Muscle of leg (tissue), 16 donors: ENCODE data around the gene TOR1AIP2. TPM values are rescaled to one million over a fixed set of nuclear protein-coding genes. Genes with fewer than 3 reads are reported as not detected.
A peak's percentile ranks its signal among the peaks of the same experiment; 100 is the strongest.

ENCODE experiments used
- DNase-seq: peaks from one replicate; pipeline ENCODE4 v3.0.0; 2013
- H3K27ac ChIP-seq: one replicate; pipeline ENCODE4 v1.5.1; 2013; ENCODE audit warnings: mild to moderate bottlenecking, low read length, control low read depth
- H3K27me3 ChIP-seq: one replicate; pipeline ENCODE4 v1.6.1; 2013; ENCODE audit warnings: low read length; ENCODE audit not compliant: control insufficient read depth, insufficient read depth
- H3K36me3 ChIP-seq: one replicate; pipeline ENCODE4 v1.6.1; 2013; ENCODE audit warnings: low read length; ENCODE audit not compliant: control insufficient read depth, insufficient read depth
- H3K4me1 ChIP-seq: one replicate; pipeline ENCODE4 v1.6.1; 2013; ENCODE audit warnings: low read length; ENCODE audit not compliant: control insufficient read depth, insufficient read depth
- H3K4me3 ChIP-seq: one replicate; pipeline ENCODE4 v1.5.1; 2013; ENCODE audit warnings: low read length, control low read depth
- H3K9me3 ChIP-seq: replicated peaks from 2 replicates; pipeline ENCODE4 v1.6.1; 2013; ENCODE audit warnings: low read depth, low read length; ENCODE audit not compliant: control insufficient read depth
- WGBS: methylation state at CpG from one replicate; pipeline ENCODE4 v1.1.5; 2013; ENCODE audit warnings: missing lambda C conversion rate; ENCODE audit not compliant: insufficient coverage; 5-methylcytosine and 5-hydroxymethylcytosine counted together
- long read RNA-seq, 11 donors: transcript quantifications; one replicate each; lab custom pipeline, GENCODE V29; 2026
- polyA plus RNA-seq, 8 donors: library from polyadenylated mRNA; unstranded; fragments of 120-200 nt; gene quantifications; one replicate each; pipeline versions ENCODE4 v1.2.1 to v1.2.3, GENCODE V29; 2013; ENCODE audit warnings: inconsistent platforms in 1 of 8, low replicate concordance in 1 of 8; ENCODE audit not compliant: insufficient read length in 8 of 8, insufficient read depth in 1 of 8
- total RNA-seq: library from RNA; stranded (reverse); fragments of 120-200 nt; gene quantifications from one replicate; pipeline ENCODE4 v1.2.4, GENCODE V29; 2013

TOR1AIP2 gene
- total RNA-seq (50.8 TPM), polyA plus RNA-seq (10 to 100 TPM; 22.8 to 35.0 (median 27.9) TPM)
- long read RNA-seq, donor 1, full-length matches to known transcripts: 4 of 4 reads
- long read RNA-seq, donor 1, partial matches to known transcripts: 0 of 4 reads
- long read RNA-seq, donor 1, other reads (novel, unspliced or antisense): 0 of 4 reads
- long read RNA-seq, donor 2: 0 reads
- long read RNA-seq, donor 3, full-length matches to known transcripts: 6 of 6 reads
- long read RNA-seq, donor 3, partial matches to known transcripts: 0 of 6 reads
- long read RNA-seq, donor 3, other reads (novel, unspliced or antisense): 0 of 6 reads
- long read RNA-seq, donor 4: 0 reads
- long read RNA-seq, donor 5, full-length matches to known transcripts: 15 of 15 reads
- long read RNA-seq, donor 5, partial matches to known transcripts: 0 of 15 reads
- long read RNA-seq, donor 5, other reads (novel, unspliced or antisense): 0 of 15 reads
- long read RNA-seq, donor 6, full-length matches to known transcripts: 6 of 6 reads
- long read RNA-seq, donor 6, partial matches to known transcripts: 0 of 6 reads
- long read RNA-seq, donor 6, other reads (novel, unspliced or antisense): 0 of 6 reads
- long read RNA-seq, donor 7, full-length matches to known transcripts: 7 of 7 reads
- long read RNA-seq, donor 7, partial matches to known transcripts: 0 of 7 reads
- long read RNA-seq, donor 7, other reads (novel, unspliced or antisense): 0 of 7 reads
- long read RNA-seq, donor 8, full-length matches to known transcripts: 4 of 4 reads
- long read RNA-seq, donor 8, partial matches to known transcripts: 0 of 4 reads
- long read RNA-seq, donor 8, other reads (novel, unspliced or antisense): 0 of 4 reads
- long read RNA-seq, donor 9, full-length matches to known transcripts: 7 of 7 reads
- long read RNA-seq, donor 9, partial matches to known transcripts: 0 of 7 reads
- long read RNA-seq, donor 9, other reads (novel, unspliced or antisense): 0 of 7 reads
- long read RNA-seq, donor 10, full-length matches to known transcripts: 8 of 8 reads
- long read RNA-seq, donor 10, partial matches to known transcripts: 0 of 8 reads
- long read RNA-seq, donor 10, other reads (novel, unspliced or antisense): 0 of 8 reads
- long read RNA-seq, donor 11, full-length matches to known transcripts: 2 of 2 reads
- long read RNA-seq, donor 11, partial matches to known transcripts: 0 of 2 reads
- long read RNA-seq, donor 11, other reads (novel, unspliced or antisense): 0 of 2 reads

DNA sequence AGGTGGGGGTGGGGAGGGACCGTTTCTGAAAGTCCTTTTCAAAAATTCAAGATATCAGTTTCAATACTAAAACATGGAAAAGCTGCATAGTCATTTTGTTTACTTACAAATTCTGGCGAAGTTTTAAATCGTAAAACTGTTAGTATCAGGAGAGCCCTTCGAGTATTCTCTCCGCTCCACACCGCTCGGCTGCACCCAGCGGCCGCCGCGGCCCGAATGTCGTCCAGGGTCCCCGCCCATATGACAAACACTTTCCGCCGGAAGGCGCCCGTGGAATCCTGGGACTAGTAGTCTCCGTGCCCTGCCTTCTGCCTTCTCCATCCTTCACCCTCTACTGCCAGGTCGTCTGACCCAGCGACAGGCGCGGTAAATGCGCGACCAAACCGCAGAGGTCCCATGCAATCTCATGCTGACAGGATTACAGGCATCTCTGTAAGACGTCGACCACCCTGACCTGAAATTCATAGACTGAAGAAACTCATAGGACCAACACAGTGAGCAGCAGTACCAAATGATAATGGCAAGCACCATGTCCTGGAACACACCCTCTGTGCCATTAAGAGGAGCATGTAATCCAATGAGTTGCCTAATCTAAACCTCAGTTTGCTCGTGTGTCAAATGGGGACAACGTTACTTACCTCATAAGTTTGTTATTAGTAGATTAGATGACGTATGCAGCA, at the start of gene TOR1AIP2:
TSS of gene TOR1AIP2 (minus strand) at position 218 of the 680 bp plus-strand sequence. CDS start 25,138 bp downstream, outside the sequence.
- H3K4me3 ChIP-seq: peak within 1 kb of the TSS; percentile 79
- 0% methylated on average over 26 of the region's 31 CpGs for WGBS
- H3K27me3 ChIP-seq: no peaks in the 10 kb centered on the region
- H3K9me3 ChIP-seq: no peaks in the 10 kb centered on the region
- peaks cover 11% of the 10 kb centered on the region for H3K36me3 ChIP-seq
- H3K27ac ChIP-seq: peak within 1 kb of the TSS; percentile 80
- H3K4me1 ChIP-seq: peaks cover 3% of the 10 kb centered on the region
- peak; percentile 95 for DNase-seq

GRCh38 chr1:179926850-179927205, 49.2 kb upstream of the TOR1AIP2 start:
- DNase-seq: no peak
- H3K27ac ChIP-seq: no peak overlapping the region
- H3K9me3 ChIP-seq: no peaks in the 10 kb centered on the region
- no CpG with 5 or more reads among the region's 3 CpGs for WGBS
- no peak overlapping the region for H3K4me3 ChIP-seq
- H3K27me3 ChIP-seq: no peaks in the 10 kb centered on the region
- H3K36me3 ChIP-seq: no peaks in the 10 kb centered on the region
- no peaks in the 10 kb centered on the region for H3K4me1 ChIP-seq

DNA sequence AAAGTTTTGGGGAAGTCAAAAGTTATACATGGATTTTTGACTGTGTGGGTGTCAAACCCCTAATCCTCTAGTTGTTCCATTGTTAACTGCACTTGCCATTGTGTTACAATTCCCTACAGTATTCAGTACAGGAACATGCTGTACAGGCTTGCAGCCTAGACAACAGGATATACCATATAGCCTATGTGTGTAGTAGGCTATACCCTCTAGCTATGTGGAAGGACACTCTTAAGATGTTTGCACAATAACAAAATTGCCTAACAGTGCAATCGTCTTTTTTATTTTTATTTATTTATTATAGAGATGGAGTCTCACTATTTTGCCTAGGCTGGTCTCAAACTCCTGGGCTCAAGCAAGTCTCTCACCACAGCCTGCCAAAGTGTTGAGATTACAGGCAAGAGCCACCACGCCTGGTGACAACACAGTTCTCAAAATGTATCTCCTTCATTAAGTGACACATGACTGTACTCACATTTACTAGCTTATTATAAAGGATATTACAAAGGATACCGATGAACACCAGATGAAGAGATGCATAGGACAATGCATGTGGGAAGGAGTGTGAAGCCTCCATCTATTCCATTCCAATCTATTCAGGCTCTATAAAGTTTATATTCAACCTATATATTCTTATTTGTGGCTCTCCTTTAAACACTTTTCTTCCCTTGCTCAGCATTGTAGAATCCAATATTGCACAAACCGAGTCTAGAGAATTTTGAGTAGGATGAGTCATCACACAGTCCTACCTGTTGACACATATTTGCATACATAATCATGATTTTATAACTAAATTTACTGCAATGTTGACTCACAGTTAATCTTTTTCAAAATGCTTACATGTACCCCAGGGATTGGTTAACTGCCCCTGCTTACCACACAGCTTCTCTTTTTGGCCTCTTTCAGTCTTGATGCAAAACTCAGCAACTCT, 48.6 kb upstream of the TOR1AIP2 start:
- no peak overlapping the region for H3K27ac ChIP-seq
- H3K36me3 ChIP-seq: peaks cover 2% of the 10 kb centered on the region
- no peak for DNase-seq
- H3K27me3 ChIP-seq: no peaks in the 10 kb centered on the region
- no peak overlapping the region for H3K4me3 ChIP-seq
- WGBS: 60% methylated on average over 1 of the region's 4 CpGs
- H3K9me3 ChIP-seq: no peaks in the 10 kb centered on the region
- H3K4me1 ChIP-seq: no peaks in the 10 kb centered on the region

GRCh38 chr1:179925302-179925701, 47.7 kb upstream of the TOR1AIP2 start:
- no peak for DNase-seq
- no peaks in the 10 kb centered on the region for H3K27me3 ChIP-seq
- peaks cover 2% of the 10 kb centered on the region for H3K36me3 ChIP-seq
- no peaks in the 10 kb centered on the region for H3K4me1 ChIP-seq
- WGBS: no CpG with 5 or more reads among the region's 5 CpGs
- no peak overlapping the region for H3K27ac ChIP-seq
- H3K4me3 ChIP-seq: no peak overlapping the region
- no peaks in the 10 kb centered on the region for H3K9me3 ChIP-seq

- Histone ChIP-seq H3K4me3 (no peak overlapping the region), H3K4me1 (no peaks in the 10 kb centered on the region), H3K36me3 (peaks cover 3% of the 10 kb centered on the region), H3K27ac (no peak overlapping the region), H3K27me3 (no peaks in the 10 kb centered on the region), H3K9me3 (no peaks in the 10 kb centered on the region)
- WGBS: no CpG with 5 or more reads among the region's 1 CpG
- no peak for DNase-seq
Observed at GRCh38 chr1:179924268-179924667, 46.7 kb upstream of the TOR1AIP2 start.

- Histone ChIP-seq H3K4me3 (no peak overlapping the region), H3K27ac (no peak overlapping the region), H3K4me1 (no peaks in the 10 kb centered on the region), H3K27me3 (no peaks in the 10 kb centered on the region), H3K36me3 (peaks cover 8% of the 10 kb centered on the region), H3K9me3 (no peaks in the 10 kb centered on the region)
- DNase-seq: no peak
Observed at GRCh38 chr1:179923029-179923428, 45.4 kb upstream of the TOR1AIP2 start.

DNA sequence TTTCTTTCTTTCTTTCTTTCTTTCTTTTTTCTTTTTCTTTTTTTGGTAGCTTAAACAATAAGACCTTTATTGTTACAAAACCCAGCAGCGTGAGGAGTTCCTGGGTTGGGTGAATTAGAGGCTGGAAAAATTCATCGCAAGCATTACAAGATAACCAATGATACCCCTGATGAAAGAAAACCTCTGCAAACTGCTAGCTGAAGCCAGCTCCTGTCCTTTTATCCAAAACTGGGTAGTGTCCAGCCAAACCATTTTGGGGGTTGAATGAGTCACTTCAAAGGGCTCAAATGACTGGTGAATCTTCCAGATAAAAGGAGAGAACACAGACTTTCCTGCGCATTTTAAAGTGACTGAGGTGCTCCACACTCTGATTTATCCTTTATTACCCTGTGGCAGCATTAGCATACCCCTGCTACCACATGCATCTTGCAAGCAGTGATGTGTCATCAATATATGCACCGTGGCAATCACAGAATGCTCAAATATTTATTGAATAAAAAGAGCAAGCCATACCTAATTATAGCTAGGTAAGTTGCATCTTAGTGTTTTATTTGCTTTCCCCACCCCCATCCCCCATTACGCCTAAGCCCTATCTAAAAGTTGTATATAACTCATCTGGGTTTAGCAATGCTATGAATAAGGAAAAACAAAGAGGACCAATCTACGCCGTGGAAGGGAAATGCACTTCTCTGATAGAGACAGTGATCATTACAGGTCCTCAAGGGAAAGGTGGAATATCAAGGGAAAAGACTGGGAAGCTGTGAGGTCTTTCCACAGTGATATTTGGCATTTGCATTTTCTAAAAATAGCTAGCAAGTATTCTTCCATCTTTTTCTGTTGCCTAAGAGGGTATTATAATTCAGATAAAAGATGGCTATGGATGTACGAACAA, 44.6 kb upstream of the TOR1AIP2 start:
- DNase-seq: no peak
- H3K27me3 ChIP-seq: no peaks in the 10 kb centered on the region
- no peak overlapping the region for H3K27ac ChIP-seq
- H3K9me3 ChIP-seq: no peaks in the 10 kb centered on the region
- WGBS: 60% methylated on average over 1 of the region's 8 CpGs
- no peaks in the 10 kb centered on the region for H3K4me1 ChIP-seq
- H3K4me3 ChIP-seq: no peak overlapping the region
- peaks cover 16% of the 10 kb centered on the region for H3K36me3 ChIP-seq

DNA sequence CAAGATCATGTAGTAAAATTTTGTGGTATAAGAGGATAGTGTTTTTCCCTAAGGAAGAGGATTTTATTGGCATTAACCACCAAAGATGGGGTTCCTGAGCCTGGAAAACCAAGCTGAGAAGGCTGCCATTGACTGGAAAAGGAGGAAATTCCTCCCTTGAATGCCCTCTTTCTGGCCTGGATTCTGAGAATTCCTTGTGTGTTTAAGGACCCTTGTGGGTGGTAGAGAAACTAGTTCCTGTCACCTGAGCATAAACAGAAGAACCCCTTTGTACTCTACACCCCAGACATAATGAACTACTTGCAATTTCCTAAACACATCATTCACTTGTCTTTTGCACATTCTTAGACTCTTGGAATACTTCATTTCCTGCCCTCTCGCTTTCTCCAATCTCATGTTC, 43.9 kb upstream of the TOR1AIP2 start:
- Histone ChIP-seq H3K27me3 (no peaks in the 10 kb centered on the region), H3K27ac (no peak overlapping the region), H3K36me3 (peaks cover 17% of the 10 kb centered on the region), H3K4me1 (no peaks in the 10 kb centered on the region), H3K4me3 (no peak overlapping the region), H3K9me3 (no peaks in the 10 kb centered on the region)
- 56% methylated on average over 1 of the region's 1 CpG for WGBS
- no peak for DNase-seq
